ENCODE measurements around the gene DDA1. TPM values are rescaled to one million over a fixed set of nuclear protein-coding genes. Genes with fewer than 3 reads are reported as not detected.

DDA1 gene
- total RNA-seq, 1 experiment from 2014 or later: 42.8 TPM

GRCh38 chr19:17336872-17337674 lies 27.7 kb downstream of the DDA1 start, which contains the start of gene GTPBP3:
Gene GTPBP3 (plus strand): TSS chr19:17337553. CDS start chr19:17337612, 59 bp downstream.
- Mint-ChIP-seq H3K27ac (peak within 1 kb of the TSS; percentile 99), H3K27me3 (ENCODE audit: low read depth) (peaks cover 2% of the 10 kb centered on the region; the same call in 1 of the 2 replicates), H3K36me3 (peaks cover 8% of the 10 kb centered on the region), H3K4me1 (peaks cover 48% of the 10 kb centered on the region), H3K9me3 (peaks cover 5% of the 10 kb centered on the region), H3K4me3 (peak within 1 kb of the TSS; percentile 99)
- ATAC-seq (peak; percentile 67), DNase-seq (ENCODE audit: low spot score) (peak; percentile 98)
- CTCF ChIA-PET: no interaction called here
- POLR2A ChIA-PET: interaction anchor here (0.6 to 1.0 kb wide), 3 partner anchors 32 to 1451 kb away, joined by 3 to 10 read pairs (median 3); partner anchors contain the start of genes BABAM1 and MRPL34
- TF ChIP-seq ATF6 (CRISPR knock-in tag; IDR thresholded peaks at IDR 0.05): no peak
- TF ChIP-seq SMAD4 (CRISPR knock-in tag; IDR thresholded peaks at IDR 0.05): 0 out of 2 replicates have a peak, but pooled peaks have one; percentile 11
- TF ChIP-seq TEAD1 (CRISPR knock-in tag; IDR thresholded peaks at IDR 0.05): peak; percentile 31; the same call in 1 of the 2 replicates
- TF ChIP-seq ZBTB43 (CRISPR knock-in tag; IDR thresholded peaks at IDR 0.05): no peak
- TF ChIP-seq ETV6 (CRISPR knock-in tag; IDR thresholded peaks at IDR 0.05): peak; percentile 47; the same call in 1 of the 2 replicates
- TF ChIP-seq GTF2I (CRISPR knock-in tag; conservative IDR thresholded peaks at IDR 0.05): peak; percentile 71; the same call in 1 of the 2 replicates
- TF ChIP-seq SP1 (CRISPR knock-in tag; conservative IDR thresholded peaks at IDR 0.05): peak; percentile 100
- peak; percentile 68; the same call in 1 of the 2 replicates for TF ChIP-seq USF1 (CRISPR knock-in tag; IDR thresholded peaks at IDR 0.05)
- no peak for TF ChIP-seq TCF7 (CRISPR knock-in tag; IDR thresholded peaks at IDR 0.05; ENCODE audit: low read depth)
- no peak for TF ChIP-seq ZNF423 (CRISPR knock-in tag; IDR thresholded peaks at IDR 0.05)
- no peak for TF ChIP-seq JAZF1 (CRISPR knock-in tag; IDR thresholded peaks at IDR 0.05)
- TF ChIP-seq ZNF232 (CRISPR knock-in tag; IDR thresholded peaks at IDR 0.05): no peak
- TF ChIP-seq, protein P1, sequence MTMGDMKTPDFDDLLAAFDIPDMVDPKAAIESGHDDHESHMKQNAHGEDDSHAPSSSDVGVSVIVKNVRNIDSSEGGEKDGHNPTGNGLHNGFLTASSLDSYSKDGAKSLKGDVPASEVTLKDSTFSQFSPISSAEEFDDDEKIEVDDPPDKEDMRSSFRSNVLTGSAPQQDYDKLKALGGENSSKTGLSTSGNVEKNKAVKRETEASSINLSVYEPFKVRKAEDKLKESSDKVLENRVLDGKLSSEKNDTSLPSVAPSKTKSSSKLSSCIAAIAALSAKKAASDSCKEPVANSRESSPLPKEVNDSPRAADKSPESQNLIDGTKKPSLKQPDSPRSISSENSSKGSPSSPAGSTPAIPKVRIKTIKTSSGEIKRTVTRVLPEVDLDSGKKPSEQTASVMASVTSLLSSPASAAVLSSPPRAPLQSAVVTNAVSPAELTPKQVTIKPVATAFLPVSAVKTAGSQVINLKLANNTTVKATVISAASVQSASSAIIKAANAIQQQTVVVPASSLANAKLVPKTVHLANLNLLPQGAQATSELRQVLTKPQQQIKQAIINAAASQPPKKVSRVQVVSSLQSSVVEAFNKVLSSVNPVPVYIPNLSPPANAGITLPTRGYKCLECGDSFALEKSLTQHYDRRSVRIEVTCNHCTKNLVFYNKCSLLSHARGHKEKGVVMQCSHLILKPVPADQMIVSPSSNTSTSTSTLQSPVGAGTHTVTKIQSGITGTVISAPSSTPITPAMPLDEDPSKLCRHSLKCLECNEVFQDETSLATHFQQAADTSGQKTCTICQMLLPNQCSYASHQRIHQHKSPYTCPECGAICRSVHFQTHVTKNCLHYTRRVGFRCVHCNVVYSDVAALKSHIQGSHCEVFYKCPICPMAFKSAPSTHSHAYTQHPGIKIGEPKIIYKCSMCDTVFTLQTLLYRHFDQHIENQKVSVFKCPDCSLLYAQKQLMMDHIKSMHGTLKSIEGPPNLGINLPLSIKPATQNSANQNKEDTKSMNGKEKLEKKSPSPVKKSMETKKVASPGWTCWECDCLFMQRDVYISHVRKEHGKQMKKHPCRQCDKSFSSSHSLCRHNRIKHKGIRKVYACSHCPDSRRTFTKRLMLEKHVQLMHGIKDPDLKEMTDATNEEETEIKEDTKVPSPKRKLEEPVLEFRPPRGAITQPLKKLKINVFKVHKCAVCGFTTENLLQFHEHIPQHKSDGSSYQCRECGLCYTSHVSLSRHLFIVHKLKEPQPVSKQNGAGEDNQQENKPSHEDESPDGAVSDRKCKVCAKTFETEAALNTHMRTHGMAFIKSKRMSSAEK (CRISPR knock-in tag; IDR thresholded peaks at IDR 0.05; ENCODE audit: borderline replicate concordance): no peak
- TF ChIP-seq JUN (CRISPR knock-in tag; IDR thresholded peaks at IDR 0.05): no peak
- TF ChIP-seq FOXK1 (CRISPR knock-in tag; IDR thresholded peaks at IDR 0.05): peak; percentile 73; the same call in 1 of the 2 replicates
- TF ChIP-seq ARID4B (CRISPR knock-in tag; IDR thresholded peaks at IDR 0.05; ENCODE audit: borderline replicate concordance): no peak
- TF ChIP-seq, protein P2, sequence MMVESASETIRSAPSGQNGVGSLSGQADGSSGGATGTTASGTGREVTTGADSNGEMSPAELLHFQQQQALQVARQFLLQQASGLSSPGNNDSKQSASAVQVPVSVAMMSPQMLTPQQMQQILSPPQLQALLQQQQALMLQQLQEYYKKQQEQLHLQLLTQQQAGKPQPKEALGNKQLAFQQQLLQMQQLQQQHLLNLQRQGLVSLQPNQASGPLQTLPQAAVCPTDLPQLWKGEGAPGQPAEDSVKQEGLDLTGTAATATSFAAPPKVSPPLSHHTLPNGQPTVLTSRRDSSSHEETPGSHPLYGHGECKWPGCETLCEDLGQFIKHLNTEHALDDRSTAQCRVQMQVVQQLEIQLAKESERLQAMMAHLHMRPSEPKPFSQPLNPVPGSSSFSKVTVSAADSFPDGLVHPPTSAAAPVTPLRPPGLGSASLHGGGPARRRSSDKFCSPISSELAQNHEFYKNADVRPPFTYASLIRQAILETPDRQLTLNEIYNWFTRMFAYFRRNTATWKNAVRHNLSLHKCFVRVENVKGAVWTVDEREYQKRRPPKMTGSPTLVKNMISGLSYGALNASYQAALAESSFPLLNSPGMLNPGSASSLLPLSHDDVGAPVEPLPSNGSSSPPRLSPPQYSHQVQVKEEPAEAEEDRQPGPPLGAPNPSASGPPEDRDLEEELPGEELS (CRISPR knock-in tag; IDR thresholded peaks at IDR 0.05): peak; percentile 26; the same call in 1 of the 2 replicates
- peak; percentile 84 for TF ChIP-seq NFYB (CRISPR knock-in tag; conservative IDR thresholded peaks at IDR 0.05; ENCODE audit: low read depth)
- no peak for TF ChIP-seq ZNF671 (CRISPR knock-in tag; IDR thresholded peaks at IDR 0.05)
- no peak for TF ChIP-seq RELA (CRISPR knock-in tag; IDR thresholded peaks at IDR 0.05; ENCODE audit: borderline replicate concordance)
- TF ChIP-seq SMAD3 (CRISPR knock-in tag; IDR thresholded peaks at IDR 0.05; ENCODE audit: borderline replicate concordance): 0 out of 2 replicates have a peak, but pooled peaks have one; percentile 28
- TF ChIP-seq ZNF396 (CRISPR knock-in tag; IDR thresholded peaks at IDR 0.05; ENCODE audit: borderline replicate concordance): no peak
